Measurements from ENCODE around the gene LRIG1. TPM values are rescaled to one million over a fixed set of nuclear protein-coding genes. Genes with fewer than 3 reads are reported as not detected.

The LRIG1 gene
- total and polyA plus RNA-seq, 9 of the 15 experiments (the other 6 are each of a cell fraction or from before 2014, with no cell fraction given), result 0.05 to 0.38 (median 0.13) TPM; not detected in 3

DNA sequence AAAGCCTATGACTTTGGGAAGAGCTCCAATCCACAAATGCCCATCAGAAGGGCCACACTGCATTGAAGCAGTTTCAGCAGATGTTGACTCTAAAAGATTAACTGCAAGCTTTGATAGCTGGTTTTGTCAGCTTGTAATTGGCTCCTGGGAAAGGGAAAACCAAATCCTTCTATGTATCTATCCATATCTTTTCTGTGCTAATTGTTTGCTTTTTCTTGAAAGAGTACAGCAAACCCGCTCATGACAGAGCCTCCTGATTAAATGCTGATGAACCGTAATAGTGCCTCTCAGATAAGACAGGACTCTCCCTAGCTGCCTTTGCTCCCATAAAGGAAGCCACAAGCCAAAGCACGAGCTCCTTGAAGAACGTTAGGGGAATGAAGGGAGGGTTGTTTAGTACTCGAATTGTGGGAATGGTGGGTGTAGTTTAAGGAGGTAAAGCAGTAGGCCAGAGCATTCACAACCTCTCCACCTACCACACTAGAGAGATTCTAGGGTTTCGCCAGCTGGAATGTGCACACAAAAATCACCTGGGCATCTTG, 33.6 kb upstream of the LRIG1 start:
- POLR2A ChIA-PET, result no interaction called here
- in situ Hi-C loops (cut with MboI) (no loop called here), intact Hi-C loops (cut with micrococcal nuclease) (no loop called here)
- CTCF ChIA-PET (ENCODE audit: low intra/inter-chr PET ratio), result no interaction called here
- Histone ChIP-seq H3K36me3 (ENCODE audit: control insufficient read depth, insufficient read depth, low read length) (no peaks in the 10 kb centered on the region), H3K27me3 (ENCODE audit: control insufficient read depth in 2 of 2, insufficient read depth in 2 of 2, low read length in 2 of 2) (no peaks in the 10 kb centered on the region; a peak in 1 of 5 replicates), H3K4me3 (no peak overlapping the region), H3K4me1 (replicated peaks in 1 of 2; ENCODE audit: control insufficient read depth in 2 of 2, insufficient read depth in 2 of 2, low read length in 2 of 2) (no peaks in the 10 kb centered on the region), H2AFZ (ENCODE audit: low read depth, low read length) (no peak overlapping the region), H3K9ac (ENCODE audit: insufficient read depth in 1 of 2, low read depth in 2 of 2, low read length in 2 of 2) (no peak overlapping the region), H3K4me2 (ENCODE audit: insufficient read depth, low read length) (no peak overlapping the region), H3K9me3 (replicated peaks; ENCODE audit: control insufficient read depth, insufficient read depth, low read depth, low read length) (no peaks in the 10 kb centered on the region), H3K9me1 (ENCODE audit: control insufficient read depth, insufficient read depth, low read length) (no peaks in the 10 kb centered on the region), H4K20me1 (replicated peaks; ENCODE audit: control insufficient read depth, insufficient read depth, low read length) (no peaks in the 10 kb centered on the region), H3K27ac (ENCODE audit: extremely low read depth, low read depth, low read length) (no peak overlapping the region), H3K79me2 (ENCODE audit: control insufficient read depth, insufficient read depth, low read length) (no peaks in the 10 kb centered on the region)
- WGBS (ENCODE audit: insufficient coverage, low coverage, missing lambda C conversion rate), result 2% methylated on average over 6 of the region's 6 CpGs
- TF ChIP-seq, protein P1, sequence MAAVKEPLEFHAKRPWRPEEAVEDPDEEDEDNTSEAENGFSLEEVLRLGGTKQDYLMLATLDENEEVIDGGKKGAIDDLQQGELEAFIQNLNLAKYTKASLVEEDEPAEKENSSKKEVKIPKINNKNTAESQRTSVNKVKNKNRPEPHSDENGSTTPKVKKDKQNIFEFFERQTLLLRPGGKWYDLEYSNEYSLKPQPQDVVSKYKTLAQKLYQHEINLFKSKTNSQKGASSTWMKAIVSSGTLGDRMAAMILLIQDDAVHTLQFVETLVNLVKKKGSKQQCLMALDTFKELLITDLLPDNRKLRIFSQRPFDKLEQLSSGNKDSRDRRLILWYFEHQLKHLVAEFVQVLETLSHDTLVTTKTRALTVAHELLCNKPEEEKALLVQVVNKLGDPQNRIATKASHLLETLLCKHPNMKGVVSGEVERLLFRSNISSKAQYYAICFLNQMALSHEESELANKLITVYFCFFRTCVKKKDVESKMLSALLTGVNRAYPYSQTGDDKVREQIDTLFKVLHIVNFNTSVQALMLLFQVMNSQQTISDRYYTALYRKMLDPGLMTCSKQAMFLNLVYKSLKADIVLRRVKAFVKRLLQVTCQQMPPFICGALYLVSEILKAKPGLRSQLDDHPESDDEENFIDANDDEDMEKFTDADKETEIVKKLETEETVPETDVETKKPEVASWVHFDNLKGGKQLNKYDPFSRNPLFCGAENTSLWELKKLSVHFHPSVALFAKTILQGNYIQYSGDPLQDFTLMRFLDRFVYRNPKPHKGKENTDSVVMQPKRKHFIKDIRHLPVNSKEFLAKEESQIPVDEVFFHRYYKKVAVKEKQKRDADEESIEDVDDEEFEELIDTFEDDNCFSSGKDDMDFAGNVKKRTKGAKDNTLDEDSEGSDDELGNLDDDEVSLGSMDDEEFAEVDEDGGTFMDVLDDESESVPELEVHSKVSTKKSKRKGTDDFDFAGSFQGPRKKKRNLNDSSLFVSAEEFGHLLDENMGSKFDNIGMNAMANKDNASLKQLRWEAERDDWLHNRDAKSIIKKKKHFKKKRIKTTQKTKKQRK (IDR thresholded peaks at IDR 0.05; ENCODE audit: borderline replicate concordance, low read depth, low read length), result no peak
- TF ChIP-seq, protein P2, sequence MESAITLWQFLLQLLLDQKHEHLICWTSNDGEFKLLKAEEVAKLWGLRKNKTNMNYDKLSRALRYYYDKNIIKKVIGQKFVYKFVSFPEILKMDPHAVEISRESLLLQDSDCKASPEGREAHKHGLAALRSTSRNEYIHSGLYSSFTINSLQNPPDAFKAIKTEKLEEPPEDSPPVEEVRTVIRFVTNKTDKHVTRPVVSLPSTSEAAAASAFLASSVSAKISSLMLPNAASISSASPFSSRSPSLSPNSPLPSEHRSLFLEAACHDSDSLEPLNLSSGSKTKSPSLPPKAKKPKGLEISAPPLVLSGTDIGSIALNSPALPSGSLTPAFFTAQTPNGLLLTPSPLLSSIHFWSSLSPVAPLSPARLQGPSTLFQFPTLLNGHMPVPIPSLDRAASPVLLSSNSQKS (CRISPR knock-in tag; IDR thresholded peaks at IDR 0.05), result no peak
- TF ChIP-seq PKNOX1 (IDR thresholded peaks at IDR 0.05) (no peak), BCL6 (CRISPR knock-in tag; IDR thresholded peaks at IDR 0.05) (no peak), HNRNPUL1 (IDR thresholded peaks at IDR 0.05; ENCODE audit: low read length) (no peak), SP2 (IDR thresholded peaks at IDR 0.05; ENCODE audit: extremely low read depth, low read depth, low read length, poor library complexity, severe bottlenecking) (no peak), MAFK (IDR thresholded peaks at IDR 0.05; ENCODE audit: low read length) (no peak)
- TF ChIP-seq, protein P3, sequence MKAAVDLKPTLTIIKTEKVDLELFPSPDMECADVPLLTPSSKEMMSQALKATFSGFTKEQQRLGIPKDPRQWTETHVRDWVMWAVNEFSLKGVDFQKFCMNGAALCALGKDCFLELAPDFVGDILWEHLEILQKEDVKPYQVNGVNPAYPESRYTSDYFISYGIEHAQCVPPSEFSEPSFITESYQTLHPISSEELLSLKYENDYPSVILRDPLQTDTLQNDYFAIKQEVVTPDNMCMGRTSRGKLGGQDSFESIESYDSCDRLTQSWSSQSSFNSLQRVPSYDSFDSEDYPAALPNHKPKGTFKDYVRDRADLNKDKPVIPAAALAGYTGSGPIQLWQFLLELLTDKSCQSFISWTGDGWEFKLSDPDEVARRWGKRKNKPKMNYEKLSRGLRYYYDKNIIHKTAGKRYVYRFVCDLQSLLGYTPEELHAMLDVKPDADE (conservative IDR thresholded peaks at IDR 0.05; ENCODE audit: control insufficient read depth, low read depth, low read length), result no peak
- DNase-seq (ENCODE audit: extremely low read depth in 1 of 4, low spot score in 3 of 4), result no peak
- no TSS peak for BruUV-seq (replicated peaks)
- ATAC-seq, result no peak
- no peak for FAIRE-seq
